WTC11 (cell line): ENCODE results near the gene SLC11A1.

Source experiments
- NR2C2 ChIP-seq: sonication (generic); formaldehyde crosslinking; IDR thresholded peaks from 2 replicates; pipeline ENCODE4 v1.8.0; 2022; ENCODE audit warnings: mild to moderate bottlenecking, missing genetic modification reagents
- ZNF416 ChIP-seq: fragments of 250-450 bp; sonication (Bioruptor Pico); IDR thresholded peaks from 2 replicates; pipeline ENCODE4 v1.9.0; 2021; ENCODE audit warnings: mild to moderate bottlenecking, inconsistent platforms
- ZNF512 ChIP-seq: sonication (generic); formaldehyde crosslinking; IDR thresholded peaks from 2 replicates; pipeline ENCODE4 v1.8.1; 2022; ENCODE audit warnings: missing genetic modification reagents, borderline replicate concordance
- TF ChIP-seq, protein P1 (sequence below): fragments of 200-600 bp; IDR thresholded peaks from 2 replicates; pipeline ENCODE4 v1.8.0; 2022; ENCODE audit warnings: antibody characterized with exemption
- TF ChIP-seq, protein P2 (sequence below): sonication (generic); formaldehyde crosslinking; IDR thresholded peaks from 2 replicates; pipeline ENCODE4 v1.8.1; 2023; ENCODE audit warnings: mild to moderate bottlenecking, missing genetic modification reagents, moderate library complexity
- TF ChIP-seq, protein P3 (sequence below): sonication (generic); formaldehyde crosslinking; IDR thresholded peaks from 2 replicates; pipeline ENCODE4 v1.8.0; 2022; ENCODE audit warnings: missing genetic modification reagents

- TF ChIP-seq, protein P1, sequence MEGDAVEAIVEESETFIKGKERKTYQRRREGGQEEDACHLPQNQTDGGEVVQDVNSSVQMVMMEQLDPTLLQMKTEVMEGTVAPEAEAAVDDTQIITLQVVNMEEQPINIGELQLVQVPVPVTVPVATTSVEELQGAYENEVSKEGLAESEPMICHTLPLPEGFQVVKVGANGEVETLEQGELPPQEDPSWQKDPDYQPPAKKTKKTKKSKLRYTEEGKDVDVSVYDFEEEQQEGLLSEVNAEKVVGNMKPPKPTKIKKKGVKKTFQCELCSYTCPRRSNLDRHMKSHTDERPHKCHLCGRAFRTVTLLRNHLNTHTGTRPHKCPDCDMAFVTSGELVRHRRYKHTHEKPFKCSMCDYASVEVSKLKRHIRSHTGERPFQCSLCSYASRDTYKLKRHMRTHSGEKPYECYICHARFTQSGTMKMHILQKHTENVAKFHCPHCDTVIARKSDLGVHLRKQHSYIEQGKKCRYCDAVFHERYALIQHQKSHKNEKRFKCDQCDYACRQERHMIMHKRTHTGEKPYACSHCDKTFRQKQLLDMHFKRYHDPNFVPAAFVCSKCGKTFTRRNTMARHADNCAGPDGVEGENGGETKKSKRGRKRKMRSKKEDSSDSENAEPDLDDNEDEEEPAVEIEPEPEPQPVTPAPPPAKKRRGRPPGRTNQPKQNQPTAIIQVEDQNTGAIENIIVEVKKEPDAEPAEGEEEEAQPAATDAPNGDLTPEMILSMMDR = no peak
- TF ChIP-seq ZNF416 (CRISPR knock-in tag) = no peak
- TF ChIP-seq NR2C2 (CRISPR knock-in tag) = no peak
- TF ChIP-seq ZNF512 (CRISPR knock-in tag) = no peak
- TF ChIP-seq, protein P2, sequence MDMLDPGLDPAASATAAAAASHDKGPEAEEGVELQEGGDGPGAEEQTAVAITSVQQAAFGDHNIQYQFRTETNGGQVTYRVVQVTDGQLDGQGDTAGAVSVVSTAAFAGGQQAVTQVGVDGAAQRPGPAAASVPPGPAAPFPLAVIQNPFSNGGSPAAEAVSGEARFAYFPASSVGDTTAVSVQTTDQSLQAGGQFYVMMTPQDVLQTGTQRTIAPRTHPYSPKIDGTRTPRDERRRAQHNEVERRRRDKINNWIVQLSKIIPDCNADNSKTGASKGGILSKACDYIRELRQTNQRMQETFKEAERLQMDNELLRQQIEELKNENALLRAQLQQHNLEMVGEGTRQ (CRISPR knock-in tag) = no peak
- TF ChIP-seq, protein P3, sequence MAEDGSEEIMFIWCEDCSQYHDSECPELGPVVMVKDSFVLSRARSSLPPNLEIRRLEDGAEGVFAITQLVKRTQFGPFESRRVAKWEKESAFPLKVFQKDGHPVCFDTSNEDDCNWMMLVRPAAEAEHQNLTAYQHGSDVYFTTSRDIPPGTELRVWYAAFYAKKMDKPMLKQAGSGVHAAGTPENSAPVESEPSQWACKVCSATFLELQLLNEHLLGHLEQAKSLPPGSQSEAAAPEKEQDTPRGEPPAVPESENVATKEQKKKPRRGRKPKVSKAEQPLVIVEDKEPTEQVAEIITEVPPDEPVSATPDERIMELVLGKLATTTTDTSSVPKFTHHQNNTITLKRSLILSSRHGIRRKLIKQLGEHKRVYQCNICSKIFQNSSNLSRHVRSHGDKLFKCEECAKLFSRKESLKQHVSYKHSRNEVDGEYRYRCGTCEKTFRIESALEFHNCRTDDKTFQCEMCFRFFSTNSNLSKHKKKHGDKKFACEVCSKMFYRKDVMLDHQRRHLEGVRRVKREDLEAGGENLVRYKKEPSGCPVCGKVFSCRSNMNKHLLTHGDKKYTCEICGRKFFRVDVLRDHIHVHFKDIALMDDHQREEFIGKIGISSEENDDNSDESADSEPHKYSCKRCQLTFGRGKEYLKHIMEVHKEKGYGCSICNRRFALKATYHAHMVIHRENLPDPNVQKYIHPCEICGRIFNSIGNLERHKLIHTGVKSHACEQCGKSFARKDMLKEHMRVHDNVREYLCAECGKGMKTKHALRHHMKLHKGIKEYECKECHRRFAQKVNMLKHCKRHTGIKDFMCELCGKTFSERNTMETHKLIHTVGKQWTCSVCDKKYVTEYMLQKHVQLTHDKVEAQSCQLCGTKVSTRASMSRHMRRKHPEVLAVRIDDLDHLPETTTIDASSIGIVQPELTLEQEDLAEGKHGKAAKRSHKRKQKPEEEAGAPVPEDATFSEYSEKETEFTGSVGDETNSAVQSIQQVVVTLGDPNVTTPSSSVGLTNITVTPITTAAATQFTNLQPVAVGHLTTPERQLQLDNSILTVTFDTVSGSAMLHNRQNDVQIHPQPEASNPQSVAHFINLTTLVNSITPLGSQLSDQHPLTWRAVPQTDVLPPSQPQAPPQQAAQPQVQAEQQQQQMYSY = no peak
Measured at GRCh38 chr2:218363736-218364135, 18.3 kb upstream of the SLC11A1 start.
